Raji (cell line): ENCODE results near the gene NES.

Experiments used
- POLR2A ChIP-seq: IDR thresholded peaks from 2 replicates; pipeline ENCODE4 v1.6.1; 2011; ENCODE audit warnings: low read depth, low read length, control low read depth; ENCODE audit not compliant: insufficient read depth

NES gene

GRCh38 chr1:156707417-156708217, 30.4 kb upstream of the NES start:
- TF ChIP-seq POLR2A = no peak

- TF ChIP-seq POLR2A = no peak
Observed at GRCh38 chr1:156706657-156707416, 29.6 kb upstream of the NES start.

GRCh38 chr1:156705918-156706656, 28.9 kb upstream of the NES start:
- TF ChIP-seq POLR2A = no peak

- no peak for TF ChIP-seq POLR2A
Observed at GRCh38 chr1:156705321-156705917, 28.2 kb upstream of the NES start, which contains the start of gene CRABP2. TSS of gene CRABP2 (minus strand) at chr1:156705583. CDS start at chr1:156705446, 137 bp downstream.

- no peak for TF ChIP-seq POLR2A
Observed at GRCh38 chr1:156704930-156705320, 27.7 kb upstream of the NES start.

GRCh38 chr1:156704166-156704711, 27.0 kb upstream of the NES start:
- no peak for TF ChIP-seq POLR2A

GRCh38 chr1:156703741-156704140, 26.5 kb upstream of the NES start:
- no peak for TF ChIP-seq POLR2A

GRCh38 chr1:156703336-156703735, 26.1 kb upstream of the NES start:
- TF ChIP-seq POLR2A = no peak

- no peak for TF ChIP-seq POLR2A
Observed at GRCh38 chr1:156700736-156701531, 23.7 kb upstream of the NES start.

GRCh38 chr1:156698995-156699394, 21.8 kb upstream of the NES start:
- no peak for TF ChIP-seq POLR2A

- no peak for TF ChIP-seq POLR2A
Observed at GRCh38 chr1:156697481-156697880, 20.3 kb upstream of the NES start.

GRCh38 chr1:156696755-156697154, 19.5 kb upstream of the NES start:
- TF ChIP-seq POLR2A = no peak

GRCh38 chr1:156694690-156694962, 17.4 kb upstream of the NES start:
- TF ChIP-seq POLR2A = no peak
